Brain microvascular endothelial cell (primary cell): ENCODE results near the gene ZBTB12.
A peak's percentile ranks its signal among the peaks of the same experiment; 100 is the strongest.

Experiments used
- DNase-seq: peaks from one replicate; pipeline ENCODE4 v3.0.0-alpha.2; 2020
- H3K27ac ChIP-seq: fragments of 250-450 bp; sonication (Bioruptor Pico); 2 replicates; pipeline ENCODE4 v1.5.1; 2020; ENCODE audit warnings: mild to moderate bottlenecking, moderate library complexity
- H3K27me3 ChIP-seq: fragments of 250-450 bp; sonication (Bioruptor Pico); replicated peaks from 2 replicates; pipeline ENCODE4 v1.5.1; 2020; ENCODE audit warnings: mild to moderate bottlenecking
- H3K36me3 ChIP-seq: fragments of 250-450 bp; sonication (Bioruptor Pico); replicated peaks from 2 replicates; pipeline ENCODE4 v1.5.1; 2020; ENCODE audit warnings: mild to moderate bottlenecking
- H3K4me3 ChIP-seq: 2 replicates; pipeline ENCODE4 v1.5.1; 2011; ENCODE audit warnings: low read depth, mild to moderate bottlenecking, control low read depth, low read length, moderate library complexity
- CTCF ChIP-seq: IDR thresholded peaks from 2 replicates; pipeline ENCODE4 v1.5.1; 2011; ENCODE audit warnings: low read depth, mild to moderate bottlenecking, moderate library complexity, low read length, control low read depth, inconsistent platforms; ENCODE audit errors: missing control alignments
- in situ Hi-C: cut with HindIII; loops from 2 replicates; pipeline ENCODE4 v1.10.0; 2017; ENCODE audit warnings: low sequenced_read_pairs, low pct_ligation_motif_present

Gene ZBTB12

GRCh38 chr6:31901953-31902643 lies at the start of gene ZBTB12:
Gene ZBTB12, minus strand, starts transcription at chr6:31902086. Its CDS starts 781 bp downstream, at chr6:31901305.
- peak; percentile 89 for DNase-seq
- in situ Hi-C loops, result no loop called here
- Histone ChIP-seq H3K4me3 (peak within 1 kb of the TSS; percentile 64), H3K27ac (peak within 1 kb of the TSS; percentile 39), H3K36me3 (no peaks in the 10 kb centered on the region), H3K27me3 (no peaks in the 10 kb centered on the region)
- no peak for TF ChIP-seq CTCF

GRCh38 chr6:31949926-31950548 lies 48.2 kb upstream of the ZBTB12 start:
- no peak for DNase-seq
- in situ Hi-C loops, result no loop called here
- TF ChIP-seq CTCF, result no peak
- no peaks in the 10 kb centered on the region for H3K27me3 ChIP-seq
- no peak overlapping the region for H3K4me3 ChIP-seq
- no peak overlapping the region for H3K27ac ChIP-seq
- H3K36me3 ChIP-seq, result peaks cover 40% of the 10 kb centered on the region

GRCh38 chr6:31948753-31949413 lies 47.0 kb upstream of the ZBTB12 start:
- peaks cover 28% of the 10 kb centered on the region for H3K36me3 ChIP-seq
- TF ChIP-seq CTCF, result no peak
- DNase-seq, result peak; percentile 30
- H3K27me3 ChIP-seq, result no peaks in the 10 kb centered on the region
- in situ Hi-C loops, result no loop called here
- no peak overlapping the region for H3K4me3 ChIP-seq
- no peak overlapping the region for H3K27ac ChIP-seq

- H3K27me3 ChIP-seq, result no peaks in the 10 kb centered on the region
- H3K4me3 ChIP-seq, result no peak overlapping the region
- TF ChIP-seq CTCF, result no peak
- no peak overlapping the region for H3K27ac ChIP-seq
- no peak for DNase-seq
- peaks cover 22% of the 10 kb centered on the region for H3K36me3 ChIP-seq
- in situ Hi-C loops, result no loop called here
Measured at GRCh38 chr6:31948306-31948705, 46.4 kb upstream of the ZBTB12 start.

- Histone ChIP-seq H3K4me3 (no peak overlapping the region), H3K27me3 (no peaks in the 10 kb centered on the region), H3K36me3 (peaks cover 18% of the 10 kb centered on the region), H3K27ac (no peak overlapping the region)
- DNase-seq, result no peak
- in situ Hi-C loops, result no loop called here
- TF ChIP-seq CTCF, result no peak
Measured at GRCh38 chr6:31947864-31948263, 46.0 kb upstream of the ZBTB12 start.
